ENCODE results near the gene TMEM14A.

DNA sequence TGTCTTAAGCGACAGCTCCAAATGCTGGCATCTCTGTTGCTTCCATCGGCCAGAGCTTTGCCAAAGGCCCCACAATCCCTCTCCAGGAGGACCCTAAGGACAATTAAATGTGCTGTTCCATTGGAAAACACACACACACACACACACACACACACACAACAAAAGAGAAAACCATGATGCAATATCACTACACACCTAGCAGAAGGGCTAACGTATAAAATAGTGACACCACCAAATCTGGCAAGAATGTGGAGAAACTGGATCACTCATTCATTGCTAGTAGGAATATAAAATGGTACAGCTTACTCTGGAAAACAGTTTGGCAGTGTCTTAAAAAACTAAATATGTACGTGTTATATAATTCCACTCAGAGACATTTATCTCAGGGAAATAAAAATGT, 13.0 kb upstream of the TMEM14A start:
- TF ChIP-seq TBP (IDR thresholded peaks at IDR 0.05; ENCODE audit: low read depth, low read length) (no peak), CTCF (IDR thresholded peaks at IDR 0.05; ENCODE audit: control extremely low read depth in 1 of 3, insufficient read depth in 1 of 3, low read depth in 1 of 3, low read length in 3 of 3) (no peak), CREB1 (IDR thresholded peaks at IDR 0.05) (no peak), POLR2A (IDR thresholded peaks at IDR 0.05; ENCODE audit: control extremely low read depth in 1 of 2, low read depth in 2 of 2, low read length in 2 of 2) (no peak), BRCA1 (IDR thresholded peaks at IDR 0.05; ENCODE audit: low read depth, low read length) (no peak), EZH2 (IDR thresholded peaks at IDR 0.05; ENCODE audit: low read depth, low read length, severe bottlenecking) (no peak), ZNF274 (IDR thresholded peaks at IDR 0.05; ENCODE audit: borderline replicate concordance, extremely low read depth, low read length) (no peak), RXRA (IDR thresholded peaks at IDR 0.05; ENCODE audit: insufficient read depth, low read depth, low read length) (no peak), CHD2 (IDR thresholded peaks at IDR 0.05; ENCODE audit: low read length) (no peak), KDM5A (IDR thresholded peaks at IDR 0.05; ENCODE audit: low read length) (no peak), JUND (IDR thresholded peaks at IDR 0.05; ENCODE audit: low read length) (no peak)
